ENCODE results near the gene NKAPD1. TPM values are rescaled to one million over a fixed set of nuclear protein-coding genes. Genes with fewer than 3 reads are reported as not detected.
A peak's percentile ranks its signal among the peaks of the same experiment; 100 is the strongest.
"Not testable (repeated sequence)": the region's sequence is repeated elsewhere in the genome, so short reads cannot be mapped to it uniquely, and the experiment has no call there.

The NKAPD1 gene
- total RNA-seq, 1 donor from 2014 or later, result 27.7 TPM

- Histone ChIP-seq H3K27ac (ENCODE audit: low read depth, low read length) (peak within 1 kb of the TSS; percentile 75), H3K79me2 (ENCODE audit: insufficient read depth, low read length) (peaks cover 61% of the 10 kb centered on the region), H3K9me3 (ENCODE audit: insufficient read depth, low read depth, low read length) (no peaks in the 10 kb centered on the region), H3K36me3 (ENCODE audit: insufficient read depth, low read length) (peaks cover 44% of the 10 kb centered on the region), H2AFZ (ENCODE audit: low read depth, low read length) (peak within 1 kb of the TSS; percentile 92), H3K4me3 (ENCODE audit: insufficient read depth, low read depth, low read length) (peak within 1 kb of the TSS; percentile 98), H3K4me1 (ENCODE audit: insufficient read depth, low read length) (peaks cover 17% of the 10 kb centered on the region), H3K27me3 (ENCODE audit: insufficient read depth, low read length) (no peaks in the 10 kb centered on the region), H3K9ac (ENCODE audit: low read length) (peak within 1 kb of the TSS; percentile 95), H3K4me2 (ENCODE audit: low read length) (peak within 1 kb of the TSS; percentile 93), H4K20me1 (ENCODE audit: insufficient read depth, low read length) (peaks cover 16% of the 10 kb centered on the region)
- no peaks in the 10 kb centered on the region for H3K9me3 Mint-ChIP-seq (ENCODE audit: unreplicated experiment)
- H3K27ac Mint-ChIP-seq (ENCODE audit: unreplicated experiment), result peak within 1 kb of the TSS; percentile 94
- H3K36me3 Mint-ChIP-seq (ENCODE audit: low read depth, unreplicated experiment), result peaks cover 25% of the 10 kb centered on the region
- DNase-seq (ENCODE audit: low read depth), result peak; percentile 86
- peak within 1 kb of the TSS; percentile 98 for H3K4me3 Mint-ChIP-seq (ENCODE audit: unreplicated experiment)
- peak; percentile 73 for FAIRE-seq
- H3K4me1 Mint-ChIP-seq (ENCODE audit: low read depth, unreplicated experiment), result peaks cover 22% of the 10 kb centered on the region
- TF ChIP-seq, protein P1, sequence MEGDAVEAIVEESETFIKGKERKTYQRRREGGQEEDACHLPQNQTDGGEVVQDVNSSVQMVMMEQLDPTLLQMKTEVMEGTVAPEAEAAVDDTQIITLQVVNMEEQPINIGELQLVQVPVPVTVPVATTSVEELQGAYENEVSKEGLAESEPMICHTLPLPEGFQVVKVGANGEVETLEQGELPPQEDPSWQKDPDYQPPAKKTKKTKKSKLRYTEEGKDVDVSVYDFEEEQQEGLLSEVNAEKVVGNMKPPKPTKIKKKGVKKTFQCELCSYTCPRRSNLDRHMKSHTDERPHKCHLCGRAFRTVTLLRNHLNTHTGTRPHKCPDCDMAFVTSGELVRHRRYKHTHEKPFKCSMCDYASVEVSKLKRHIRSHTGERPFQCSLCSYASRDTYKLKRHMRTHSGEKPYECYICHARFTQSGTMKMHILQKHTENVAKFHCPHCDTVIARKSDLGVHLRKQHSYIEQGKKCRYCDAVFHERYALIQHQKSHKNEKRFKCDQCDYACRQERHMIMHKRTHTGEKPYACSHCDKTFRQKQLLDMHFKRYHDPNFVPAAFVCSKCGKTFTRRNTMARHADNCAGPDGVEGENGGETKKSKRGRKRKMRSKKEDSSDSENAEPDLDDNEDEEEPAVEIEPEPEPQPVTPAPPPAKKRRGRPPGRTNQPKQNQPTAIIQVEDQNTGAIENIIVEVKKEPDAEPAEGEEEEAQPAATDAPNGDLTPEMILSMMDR (IDR thresholded peaks at IDR 0.05; ENCODE audit: insufficient read depth, low read depth, low read length), result peak; percentile 6
- TF ChIP-seq EZH2 (IDR thresholded peaks at IDR 0.05; ENCODE audit: insufficient read depth, low read length), result no peak
- H3K27me3 Mint-ChIP-seq (ENCODE audit: low read depth, unreplicated experiment), result no peaks in the 10 kb centered on the region
Observed at GRCh38 chr11:112086422-112087191, 12.5 kb downstream of the NKAPD1 start, which contains the start of the genes SDHD and TIMM8B. SDHD (plus strand) TSS chr11:112086873; CDS start chr11:112086908, 35 bp downstream. TIMM8B (minus strand) TSS chr11:112086756; CDS start chr11:112086723, 33 bp downstream.

GRCh38 chr11:112087212-112087611, 13.1 kb downstream of the NKAPD1 start:
- peak overlapping the region; percentile 75 for H3K27ac ChIP-seq (ENCODE audit: low read depth, low read length)
- peaks cover 25% of the 10 kb centered on the region for H3K36me3 Mint-ChIP-seq (ENCODE audit: low read depth, unreplicated experiment)
- H3K4me1 ChIP-seq (ENCODE audit: insufficient read depth, low read length), result peaks cover 16% of the 10 kb centered on the region
- H2AFZ ChIP-seq (ENCODE audit: low read depth, low read length), result peak overlapping the region; percentile 92
- H3K9ac ChIP-seq (ENCODE audit: low read length), result peak overlapping the region; percentile 95
- H3K9me3 Mint-ChIP-seq (ENCODE audit: unreplicated experiment), result no peaks in the 10 kb centered on the region
- H3K36me3 ChIP-seq (ENCODE audit: insufficient read depth, low read length), result peaks cover 44% of the 10 kb centered on the region
- H3K27me3 Mint-ChIP-seq (ENCODE audit: low read depth, unreplicated experiment), result no peaks in the 10 kb centered on the region
- no peak for FAIRE-seq
- peaks cover 61% of the 10 kb centered on the region for H3K79me2 ChIP-seq (ENCODE audit: insufficient read depth, low read length)
- H3K4me3 Mint-ChIP-seq (ENCODE audit: unreplicated experiment), result peak overlapping the region; percentile 98
- no peaks in the 10 kb centered on the region for H3K9me3 ChIP-seq (ENCODE audit: insufficient read depth, low read depth, low read length)
- H3K27ac Mint-ChIP-seq (ENCODE audit: unreplicated experiment), result peak overlapping the region; percentile 94
- peak overlapping the region; percentile 98 for H3K4me3 ChIP-seq (ENCODE audit: insufficient read depth, low read depth, low read length)
- TF ChIP-seq EZH2 (IDR thresholded peaks at IDR 0.05; ENCODE audit: insufficient read depth, low read length), result no peak
- TF ChIP-seq, protein P1 (IDR thresholded peaks at IDR 0.05; ENCODE audit: insufficient read depth, low read depth, low read length), result no peak
- H3K4me2 ChIP-seq (ENCODE audit: low read length), result peak overlapping the region; percentile 93
- H3K4me1 Mint-ChIP-seq (ENCODE audit: low read depth, unreplicated experiment), result peaks cover 20% of the 10 kb centered on the region
- peaks cover 16% of the 10 kb centered on the region for H4K20me1 ChIP-seq (ENCODE audit: insufficient read depth, low read length)
- DNase-seq (ENCODE audit: low read depth), result no peak
- no peaks in the 10 kb centered on the region for H3K27me3 ChIP-seq (ENCODE audit: insufficient read depth, low read length)

DNA sequence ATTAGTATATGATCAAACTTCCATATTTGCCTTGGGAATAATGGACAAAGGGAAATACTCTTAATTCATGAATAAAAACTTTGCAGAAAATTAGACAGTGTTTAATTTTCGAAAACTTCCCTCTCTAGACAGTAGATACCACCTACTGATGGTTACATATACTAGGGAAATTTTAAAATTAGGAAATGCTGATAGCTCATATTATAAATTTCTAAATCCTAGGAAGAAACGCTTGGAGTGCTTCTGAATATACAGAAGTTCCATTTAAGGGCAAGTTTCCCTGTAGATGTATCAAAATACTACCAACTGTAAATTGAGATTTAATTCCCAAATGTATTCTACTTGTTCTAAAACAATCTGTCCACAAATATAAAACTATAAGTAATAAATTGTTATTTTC, 21.2 kb downstream of the NKAPD1 start:
- H3K9me3 ChIP-seq (ENCODE audit: insufficient read depth, low read depth, low read length); DNase-seq (ENCODE audit: low read depth); H2AFZ ChIP-seq (ENCODE audit: low read depth, low read length); H3K27ac Mint-ChIP-seq (ENCODE audit: unreplicated experiment); H3K27me3 Mint-ChIP-seq (ENCODE audit: low read depth, unreplicated experiment); H3K4me3 ChIP-seq (ENCODE audit: insufficient read depth, low read depth, low read length); H3K9ac ChIP-seq (ENCODE audit: low read length); H4K20me1 ChIP-seq (ENCODE audit: insufficient read depth, low read length); H3K9me3 Mint-ChIP-seq (ENCODE audit: unreplicated experiment); H3K4me3 Mint-ChIP-seq (ENCODE audit: unreplicated experiment); H3K27ac ChIP-seq (ENCODE audit: low read depth, low read length); FAIRE-seq; H3K79me2 ChIP-seq (ENCODE audit: insufficient read depth, low read length); H3K36me3 Mint-ChIP-seq (ENCODE audit: low read depth, unreplicated experiment); H3K4me1 ChIP-seq (ENCODE audit: insufficient read depth, low read length); H3K27me3 ChIP-seq (ENCODE audit: insufficient read depth, low read length); H3K4me1 Mint-ChIP-seq (ENCODE audit: low read depth, unreplicated experiment); H3K4me2 ChIP-seq (ENCODE audit: low read length): not testable (repeated sequence)
- H3K36me3 ChIP-seq (ENCODE audit: insufficient read depth, low read length), result peaks cover 20% of the 10 kb centered on the region
